DOHH2 (cell line): Measurements from ENCODE around the gene CCDC149.

Source experiments
- H3F3A ChIP-seq: fragments of 200-600 bp; sonication (generic), shearing (Covaris generic); 2 replicates; pipeline ENCODE4 v1.6.0; 2016; ENCODE audit warnings: antibody characterized with exemption, mild to moderate bottlenecking; ENCODE audit not compliant: control insufficient read depth, insufficient read depth
- H3K27ac ChIP-seq: fragments of 200-600 bp; sonication (generic); 2 replicates; pipeline ENCODE4 v1.5.1; 2014; ENCODE audit warnings: low read depth, mild to moderate bottlenecking, low read length, moderate library complexity
- H3K27me3 ChIP-seq: fragments of 200-600 bp; sonication (generic); 2 replicates; pipeline ENCODE4 v1.6.1; 2014; ENCODE audit warnings: mild to moderate bottlenecking, low read length, mixed read lengths; ENCODE audit not compliant: control insufficient read depth
- H3K36me3 ChIP-seq: fragments of 200-600 bp; sonication (generic); 2 replicates; pipeline ENCODE4 v1.6.1; 2014; ENCODE audit warnings: mild to moderate bottlenecking, low read length, moderate library complexity, mixed read lengths; ENCODE audit not compliant: control insufficient read depth
- H3K4me1 ChIP-seq: fragments of 200-600 bp; sonication (generic); 2 replicates; pipeline ENCODE4 v1.6.1; 2014; ENCODE audit warnings: mild to moderate bottlenecking, low read length, mixed read lengths; ENCODE audit not compliant: control insufficient read depth
- H3K4me2 ChIP-seq: fragments of 200-600 bp; sonication (generic); 2 replicates; pipeline ENCODE4 v1.6.0; 2014; ENCODE audit warnings: mild to moderate bottlenecking, low read length, moderate library complexity
- H3K4me3 ChIP-seq: fragments of 200-600 bp; sonication (generic); 2 replicates; pipeline ENCODE4 v1.5.1; 2014; ENCODE audit warnings: mild to moderate bottlenecking, low read length, mixed read lengths
- H3K79me2 ChIP-seq: fragments of 200-600 bp; sonication (generic); 2 replicates; pipeline ENCODE4 v1.6.1; 2014; ENCODE audit warnings: mild to moderate bottlenecking, low read length, mixed read lengths; ENCODE audit not compliant: control insufficient read depth
- H3K9me2 ChIP-seq: fragments of 200-600 bp; sonication (generic); replicated peaks from 2 replicates; pipeline ENCODE4 v1.6.1; 2014; ENCODE audit warnings: mild to moderate bottlenecking, low read length, mixed read lengths; ENCODE audit not compliant: control insufficient read depth
- H3K9me3 ChIP-seq: fragments of 200-600 bp; sonication (generic); 2 replicates; pipeline ENCODE4 v1.6.1; 2014; ENCODE audit warnings: antibody characterized with exemption, low read length, mixed read lengths; ENCODE audit not compliant: control insufficient read depth, insufficient read depth
- H4K20me1 ChIP-seq: fragments of 200-600 bp; sonication (generic); 2 replicates; pipeline ENCODE4 v1.6.0; 2014; ENCODE audit warnings: low read depth, mild to moderate bottlenecking, antibody characterized with exemption, low read length, moderate library complexity; ENCODE audit not compliant: control insufficient read depth, insufficient read depth
- EZH2phosphoT487 ChIP-seq: fragments of 200-600 bp; sonication (generic); IDR thresholded peaks from 2 replicates; pipeline ENCODE4 v1.6.1; 2017; ENCODE audit warnings: borderline replicate concordance, mild to moderate bottlenecking, antibody characterized with exemption, low read length, moderate library complexity, mixed read lengths
- TF ChIP-seq, protein P1 (sequence below): fragments of 200-600 bp; sonication (generic); IDR thresholded peaks from one replicate; pipeline ENCODE4 v1.5.1; 2014; ENCODE audit warnings: antibody characterized with exemption, mild to moderate bottlenecking, low read depth, low read length; ENCODE audit not compliant: poor library complexity, severe bottlenecking

CCDC149 gene

DNA sequence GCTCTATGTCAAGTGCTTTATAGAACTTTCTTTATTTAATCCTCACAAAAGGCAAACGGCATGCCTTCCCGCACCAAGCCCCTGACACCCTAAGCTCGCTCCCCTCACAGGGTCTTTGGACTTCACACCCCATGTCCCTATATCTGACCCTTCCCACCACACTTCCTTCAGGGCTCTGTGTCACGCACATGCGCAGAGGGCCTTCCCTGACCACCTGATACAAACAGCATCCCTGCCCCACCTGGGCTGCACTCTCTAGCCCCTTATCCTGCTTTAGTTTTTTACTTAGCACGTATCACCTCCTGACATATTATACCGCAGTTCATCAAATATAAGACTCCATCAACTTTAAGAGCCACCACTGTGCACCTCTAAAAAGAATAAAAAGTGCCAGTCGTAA is 67.7 kb downstream of the CCDC149 start:
- H3K4me1 ChIP-seq, result no peaks in the 10 kb centered on the region
- no peaks in the 10 kb centered on the region for H3K79me2 ChIP-seq
- H4K20me1 ChIP-seq, result no peaks in the 10 kb centered on the region
- H3K9me2 ChIP-seq, result no peaks in the 10 kb centered on the region
- no peaks in the 10 kb centered on the region for H3K27me3 ChIP-seq
- no peaks in the 10 kb centered on the region for H3K9me3 ChIP-seq
- no peak overlapping the region for H3K4me2 ChIP-seq
- H3K4me3 ChIP-seq, result no peak overlapping the region
- TF ChIP-seq EZH2phosphoT487, result no peak
- TF ChIP-seq, protein P1, sequence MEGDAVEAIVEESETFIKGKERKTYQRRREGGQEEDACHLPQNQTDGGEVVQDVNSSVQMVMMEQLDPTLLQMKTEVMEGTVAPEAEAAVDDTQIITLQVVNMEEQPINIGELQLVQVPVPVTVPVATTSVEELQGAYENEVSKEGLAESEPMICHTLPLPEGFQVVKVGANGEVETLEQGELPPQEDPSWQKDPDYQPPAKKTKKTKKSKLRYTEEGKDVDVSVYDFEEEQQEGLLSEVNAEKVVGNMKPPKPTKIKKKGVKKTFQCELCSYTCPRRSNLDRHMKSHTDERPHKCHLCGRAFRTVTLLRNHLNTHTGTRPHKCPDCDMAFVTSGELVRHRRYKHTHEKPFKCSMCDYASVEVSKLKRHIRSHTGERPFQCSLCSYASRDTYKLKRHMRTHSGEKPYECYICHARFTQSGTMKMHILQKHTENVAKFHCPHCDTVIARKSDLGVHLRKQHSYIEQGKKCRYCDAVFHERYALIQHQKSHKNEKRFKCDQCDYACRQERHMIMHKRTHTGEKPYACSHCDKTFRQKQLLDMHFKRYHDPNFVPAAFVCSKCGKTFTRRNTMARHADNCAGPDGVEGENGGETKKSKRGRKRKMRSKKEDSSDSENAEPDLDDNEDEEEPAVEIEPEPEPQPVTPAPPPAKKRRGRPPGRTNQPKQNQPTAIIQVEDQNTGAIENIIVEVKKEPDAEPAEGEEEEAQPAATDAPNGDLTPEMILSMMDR, result no peak
- no peak overlapping the region for H3K27ac ChIP-seq
- no peaks in the 10 kb centered on the region for H3F3A ChIP-seq
- no peaks in the 10 kb centered on the region for H3K36me3 ChIP-seq

DNA sequence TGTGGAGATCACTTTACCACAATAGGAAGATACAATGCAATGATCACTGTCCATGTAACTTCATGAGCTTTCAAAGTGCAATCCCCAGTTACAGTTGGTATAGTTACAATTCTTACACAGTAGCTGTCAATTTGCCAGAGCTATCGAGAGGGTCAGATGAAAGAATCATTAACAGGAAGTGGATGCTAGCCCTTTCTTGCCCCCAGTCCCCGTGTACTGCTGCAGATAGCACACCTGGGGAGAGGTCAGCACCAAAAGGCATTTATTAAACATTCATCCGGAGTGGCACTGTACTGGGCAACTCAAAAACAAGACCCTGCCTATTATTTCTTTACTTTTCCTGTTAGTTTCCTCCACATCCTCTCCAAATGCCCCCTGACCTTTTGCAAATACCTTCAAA is 69.7 kb downstream of the CCDC149 start:
- Histone ChIP-seq H3K4me1 (no peaks in the 10 kb centered on the region), H3K9me3 (no peaks in the 10 kb centered on the region), H3F3A (no peaks in the 10 kb centered on the region), H3K27ac (no peak overlapping the region), H3K36me3 (no peaks in the 10 kb centered on the region), H3K4me2 (no peak overlapping the region), H3K27me3 (no peaks in the 10 kb centered on the region), H3K79me2 (no peaks in the 10 kb centered on the region), H3K9me2 (no peaks in the 10 kb centered on the region), H4K20me1 (no peaks in the 10 kb centered on the region), H3K4me3 (no peak overlapping the region)
- no peak for TF ChIP-seq EZH2phosphoT487
- TF ChIP-seq, protein P1, result no peak

DNA sequence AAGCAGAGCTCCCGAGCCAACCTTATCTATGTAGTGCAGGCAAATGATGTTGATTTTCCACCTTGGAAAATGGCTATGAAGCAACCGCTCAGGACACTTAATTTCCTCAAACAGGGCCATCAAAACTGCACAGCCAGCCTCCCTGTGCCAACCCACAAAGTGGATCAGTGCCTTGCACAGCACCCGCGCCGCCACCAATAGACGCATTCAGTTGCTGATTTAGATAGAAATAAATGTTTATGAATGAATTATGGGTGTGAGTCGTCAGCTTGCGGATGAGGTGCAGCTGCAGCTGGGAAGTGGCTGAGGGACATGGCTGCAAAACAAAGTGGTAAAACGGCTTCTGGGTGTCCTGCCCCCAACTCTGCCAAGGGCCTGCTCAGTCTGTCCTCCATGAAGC is 70.5 kb downstream of the CCDC149 start:
- no peaks in the 10 kb centered on the region for H4K20me1 ChIP-seq
- H3K27me3 ChIP-seq, result no peaks in the 10 kb centered on the region
- no peaks in the 10 kb centered on the region for H3K79me2 ChIP-seq
- no peak overlapping the region for H3K27ac ChIP-seq
- no peaks in the 10 kb centered on the region for H3F3A ChIP-seq
- H3K4me1 ChIP-seq, result no peaks in the 10 kb centered on the region
- H3K9me2 ChIP-seq, result no peaks in the 10 kb centered on the region
- H3K36me3 ChIP-seq, result no peaks in the 10 kb centered on the region
- no peak for TF ChIP-seq EZH2phosphoT487
- H3K4me2 ChIP-seq, result no peak overlapping the region
- no peaks in the 10 kb centered on the region for H3K9me3 ChIP-seq
- H3K4me3 ChIP-seq, result no peak overlapping the region

DNA sequence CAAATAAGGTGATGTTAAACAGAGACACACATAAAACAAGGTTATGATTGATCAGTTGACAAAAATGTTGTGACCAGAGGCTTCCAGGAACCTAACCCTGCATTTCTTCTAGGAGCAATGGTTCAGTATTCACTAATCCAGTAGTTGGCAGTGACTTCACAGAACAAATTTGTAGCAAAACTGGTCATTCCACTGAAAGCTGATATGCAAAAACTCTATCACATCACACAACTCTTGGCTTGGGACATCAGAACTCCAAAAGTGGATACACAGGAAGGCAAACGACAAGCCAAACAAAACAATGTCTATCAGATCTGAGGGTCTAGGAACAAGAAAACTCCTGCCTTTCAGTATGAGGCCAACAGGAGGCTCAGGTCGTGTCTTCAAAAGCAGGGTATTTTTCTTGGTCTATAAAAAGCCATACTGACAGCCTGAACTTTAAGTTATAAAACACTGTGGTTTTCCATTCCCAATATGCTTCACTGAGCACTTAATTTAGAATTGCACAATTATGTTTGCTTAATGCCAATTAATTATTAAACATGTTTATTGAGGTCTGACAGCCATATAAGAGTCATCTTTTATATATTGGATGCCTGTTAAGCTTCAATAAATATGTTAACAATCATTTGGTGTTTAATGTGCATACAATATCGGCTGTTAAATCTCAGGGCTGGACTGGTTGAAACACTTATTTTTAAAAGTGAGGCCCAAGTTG is 71.9 kb downstream of the CCDC149 start:
- no peaks in the 10 kb centered on the region for H4K20me1 ChIP-seq
- H3K36me3 ChIP-seq, result no peaks in the 10 kb centered on the region
- H3K27me3 ChIP-seq, result no peaks in the 10 kb centered on the region
- TF ChIP-seq, protein P1, result no peak
- no peak for TF ChIP-seq EZH2phosphoT487
- H3K79me2 ChIP-seq, result no peaks in the 10 kb centered on the region
- no peaks in the 10 kb centered on the region for H3K4me1 ChIP-seq
- no peak overlapping the region for H3K4me3 ChIP-seq
- H3K9me2 ChIP-seq, result no peaks in the 10 kb centered on the region
- no peak overlapping the region for H3K27ac ChIP-seq
- H3F3A ChIP-seq, result no peaks in the 10 kb centered on the region
- H3K9me3 ChIP-seq, result no peaks in the 10 kb centered on the region
- H3K4me2 ChIP-seq, result no peak overlapping the region
